Astrocyte of the cerebellum (primary cell): ENCODE results near the gene OR5AN1.

Experiments
- DNase-seq: peaks from one replicate; pipeline ENCODE4 v3.0.0-alpha.2; 2011; ENCODE audit warnings: low read depth
- H3K4me3 ChIP-seq: 2 replicates; pipeline ENCODE4 v1.5.1; 2011; ENCODE audit warnings: mild to moderate bottlenecking, low read depth, low read length, moderate library complexity
- in situ Hi-C: cut with HindIII; loops from 2 replicates; pipeline ENCODE4 v1.10.0; 2017; ENCODE audit warnings: low sequenced_read_pairs
- TF ChIP-seq, protein P1 (sequence below): IDR thresholded peaks from 2 replicates; pipeline ENCODE4 v1.5.1; 2012; ENCODE audit warnings: low read length, low read depth, moderate library complexity, mild to moderate bottlenecking; ENCODE audit errors: missing control alignments

OR5AN1 gene

DNA sequence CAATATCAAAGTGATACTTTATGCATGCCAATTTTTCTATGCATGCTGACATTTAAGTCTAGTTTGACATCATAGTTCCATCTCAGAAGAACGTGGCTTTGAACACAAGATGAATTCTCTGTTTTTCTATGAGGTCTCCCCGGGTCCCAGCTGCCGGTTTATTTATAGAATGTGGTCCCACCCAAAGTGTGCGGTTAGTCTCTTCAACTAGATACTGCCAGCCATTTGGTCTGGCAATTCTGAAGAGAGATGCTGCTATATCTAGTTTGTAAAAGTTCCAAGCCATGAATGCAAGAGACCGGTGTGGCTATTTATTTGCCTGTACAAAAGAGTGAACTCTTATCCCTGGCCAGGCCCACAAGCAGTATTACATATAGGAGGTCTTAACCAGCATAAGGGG lies 58.3 kb downstream of the OR5AN1 start:
- H3K4me3 ChIP-seq, result no peak overlapping the region
- in situ Hi-C loops, result no loop called here
- TF ChIP-seq, protein P1, sequence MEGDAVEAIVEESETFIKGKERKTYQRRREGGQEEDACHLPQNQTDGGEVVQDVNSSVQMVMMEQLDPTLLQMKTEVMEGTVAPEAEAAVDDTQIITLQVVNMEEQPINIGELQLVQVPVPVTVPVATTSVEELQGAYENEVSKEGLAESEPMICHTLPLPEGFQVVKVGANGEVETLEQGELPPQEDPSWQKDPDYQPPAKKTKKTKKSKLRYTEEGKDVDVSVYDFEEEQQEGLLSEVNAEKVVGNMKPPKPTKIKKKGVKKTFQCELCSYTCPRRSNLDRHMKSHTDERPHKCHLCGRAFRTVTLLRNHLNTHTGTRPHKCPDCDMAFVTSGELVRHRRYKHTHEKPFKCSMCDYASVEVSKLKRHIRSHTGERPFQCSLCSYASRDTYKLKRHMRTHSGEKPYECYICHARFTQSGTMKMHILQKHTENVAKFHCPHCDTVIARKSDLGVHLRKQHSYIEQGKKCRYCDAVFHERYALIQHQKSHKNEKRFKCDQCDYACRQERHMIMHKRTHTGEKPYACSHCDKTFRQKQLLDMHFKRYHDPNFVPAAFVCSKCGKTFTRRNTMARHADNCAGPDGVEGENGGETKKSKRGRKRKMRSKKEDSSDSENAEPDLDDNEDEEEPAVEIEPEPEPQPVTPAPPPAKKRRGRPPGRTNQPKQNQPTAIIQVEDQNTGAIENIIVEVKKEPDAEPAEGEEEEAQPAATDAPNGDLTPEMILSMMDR, result no peak
- no peak for DNase-seq

- in situ Hi-C loops, result no loop called here
- TF ChIP-seq, protein P1, result no peak
- DNase-seq, result no peak
- H3K4me3 ChIP-seq, result no peak overlapping the region
These were observed 59.5 kb downstream of the OR5AN1 start for GRCh38 chr11:59418156-59418555.
